Measurements from ENCODE around the gene ENTREP3.

Gene ENTREP3

DNA sequence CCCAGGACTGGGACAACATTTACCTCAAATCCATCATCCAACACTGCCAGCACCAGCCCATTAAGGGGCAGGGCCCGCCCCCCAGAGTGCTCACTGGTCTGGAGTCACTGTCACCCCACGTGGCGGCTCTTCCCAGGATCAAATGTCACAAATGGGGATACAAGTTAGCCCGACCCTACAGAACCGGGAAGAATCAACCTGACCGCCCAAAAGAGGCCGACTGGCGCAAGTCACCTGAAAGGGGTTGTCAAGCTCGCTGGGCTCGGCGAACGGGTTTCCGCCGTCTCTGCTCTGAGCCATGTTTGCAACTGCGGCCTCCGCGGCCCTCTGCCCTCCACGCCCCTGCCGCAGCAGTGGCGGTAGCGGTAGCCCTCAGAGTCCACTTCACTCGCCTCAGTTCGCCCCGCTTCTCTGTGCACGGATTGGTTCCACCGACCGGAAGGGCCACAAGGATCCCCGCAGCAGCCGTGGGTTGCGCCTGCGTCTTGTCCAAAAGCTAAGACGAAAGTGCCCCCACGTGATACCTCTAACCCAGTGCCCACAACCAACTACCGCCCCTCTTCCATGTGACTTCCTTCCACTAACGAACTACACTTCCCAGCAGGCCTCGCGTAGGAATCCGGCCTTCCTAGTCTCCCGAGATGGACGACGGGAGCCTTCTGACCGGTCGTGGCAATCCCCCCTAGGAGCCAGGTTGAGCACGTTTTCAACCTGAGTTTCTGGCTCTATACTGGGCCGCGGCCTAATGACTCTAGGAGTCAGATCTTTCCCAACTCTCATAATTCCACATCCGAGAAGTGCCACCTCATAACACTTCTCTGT lies 6.8 kb upstream of the ENTREP3 start, which contains the start of gene SCAMP3:
Gene SCAMP3, minus strand, starts transcription at position 509 of the 822 bp plus-strand sequence. Its CDS starts 209 bp downstream, at position 300.
- in situ Hi-C loops (cut with MboI; ENCODE audit: low sequenced_read_pairs, unreplicated experiment): no loop called here
- TF ChIP-seq, protein P1, sequence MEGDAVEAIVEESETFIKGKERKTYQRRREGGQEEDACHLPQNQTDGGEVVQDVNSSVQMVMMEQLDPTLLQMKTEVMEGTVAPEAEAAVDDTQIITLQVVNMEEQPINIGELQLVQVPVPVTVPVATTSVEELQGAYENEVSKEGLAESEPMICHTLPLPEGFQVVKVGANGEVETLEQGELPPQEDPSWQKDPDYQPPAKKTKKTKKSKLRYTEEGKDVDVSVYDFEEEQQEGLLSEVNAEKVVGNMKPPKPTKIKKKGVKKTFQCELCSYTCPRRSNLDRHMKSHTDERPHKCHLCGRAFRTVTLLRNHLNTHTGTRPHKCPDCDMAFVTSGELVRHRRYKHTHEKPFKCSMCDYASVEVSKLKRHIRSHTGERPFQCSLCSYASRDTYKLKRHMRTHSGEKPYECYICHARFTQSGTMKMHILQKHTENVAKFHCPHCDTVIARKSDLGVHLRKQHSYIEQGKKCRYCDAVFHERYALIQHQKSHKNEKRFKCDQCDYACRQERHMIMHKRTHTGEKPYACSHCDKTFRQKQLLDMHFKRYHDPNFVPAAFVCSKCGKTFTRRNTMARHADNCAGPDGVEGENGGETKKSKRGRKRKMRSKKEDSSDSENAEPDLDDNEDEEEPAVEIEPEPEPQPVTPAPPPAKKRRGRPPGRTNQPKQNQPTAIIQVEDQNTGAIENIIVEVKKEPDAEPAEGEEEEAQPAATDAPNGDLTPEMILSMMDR (IDR thresholded peaks at IDR 0.05; ENCODE audit: borderline replicate concordance, control extremely low read depth, extremely low read depth, insufficient read depth, missing control alignments): no peak
- peak; percentile 97 for DNase-seq (ENCODE audit: low spot score)

DNA sequence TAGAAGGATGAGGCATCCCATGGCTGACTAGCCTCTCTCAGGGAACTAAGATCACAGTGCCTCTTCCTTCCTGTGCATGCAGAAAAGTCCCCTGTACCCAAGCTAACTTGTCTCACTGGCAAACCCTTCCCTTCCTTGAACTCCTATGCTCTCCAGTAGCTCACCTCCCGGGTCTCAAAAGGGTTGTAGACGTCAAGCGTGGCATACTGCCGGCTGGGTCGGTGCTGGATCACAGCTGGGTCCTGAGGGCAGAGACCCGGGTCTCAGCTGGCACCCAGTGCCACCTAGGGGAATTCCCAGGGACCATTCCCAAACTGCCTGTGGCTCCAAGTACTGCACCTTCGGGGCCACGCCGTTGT lies 6.2 kb upstream of the ENTREP3 start:
- TF ChIP-seq, protein P1 (IDR thresholded peaks at IDR 0.05; ENCODE audit: borderline replicate concordance, control extremely low read depth, extremely low read depth, insufficient read depth, missing control alignments): no peak
- in situ Hi-C loops (cut with MboI; ENCODE audit: low sequenced_read_pairs, unreplicated experiment): no loop called here
- DNase-seq (ENCODE audit: low spot score): no peak

DNA sequence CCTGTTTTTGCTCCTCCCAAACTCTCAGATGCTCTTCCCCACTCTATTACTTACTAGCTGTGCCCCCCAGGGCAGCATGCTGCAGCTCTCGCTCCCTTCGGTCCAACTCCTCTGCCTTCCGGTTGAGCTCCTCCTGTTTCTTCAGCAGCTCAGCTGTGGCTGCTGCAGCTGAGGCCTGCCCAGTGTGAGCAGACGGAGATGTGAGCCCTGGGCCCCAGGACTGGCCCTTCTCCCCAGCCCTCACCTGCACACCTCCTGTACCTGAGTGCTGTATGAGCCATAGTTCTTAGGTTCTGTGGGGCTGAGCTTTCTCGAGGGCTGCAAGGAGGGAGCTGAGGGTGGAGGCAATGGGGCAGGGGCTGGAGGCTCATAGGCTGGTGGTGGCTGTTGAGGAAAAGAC lies 5.0 kb upstream of the ENTREP3 start:
- in situ Hi-C loops (cut with MboI; ENCODE audit: low sequenced_read_pairs, unreplicated experiment): no loop called here
- TF ChIP-seq, protein P1 (IDR thresholded peaks at IDR 0.05; ENCODE audit: borderline replicate concordance, control extremely low read depth, extremely low read depth, insufficient read depth, missing control alignments): no peak
- no peak for DNase-seq (ENCODE audit: low spot score)

DNA sequence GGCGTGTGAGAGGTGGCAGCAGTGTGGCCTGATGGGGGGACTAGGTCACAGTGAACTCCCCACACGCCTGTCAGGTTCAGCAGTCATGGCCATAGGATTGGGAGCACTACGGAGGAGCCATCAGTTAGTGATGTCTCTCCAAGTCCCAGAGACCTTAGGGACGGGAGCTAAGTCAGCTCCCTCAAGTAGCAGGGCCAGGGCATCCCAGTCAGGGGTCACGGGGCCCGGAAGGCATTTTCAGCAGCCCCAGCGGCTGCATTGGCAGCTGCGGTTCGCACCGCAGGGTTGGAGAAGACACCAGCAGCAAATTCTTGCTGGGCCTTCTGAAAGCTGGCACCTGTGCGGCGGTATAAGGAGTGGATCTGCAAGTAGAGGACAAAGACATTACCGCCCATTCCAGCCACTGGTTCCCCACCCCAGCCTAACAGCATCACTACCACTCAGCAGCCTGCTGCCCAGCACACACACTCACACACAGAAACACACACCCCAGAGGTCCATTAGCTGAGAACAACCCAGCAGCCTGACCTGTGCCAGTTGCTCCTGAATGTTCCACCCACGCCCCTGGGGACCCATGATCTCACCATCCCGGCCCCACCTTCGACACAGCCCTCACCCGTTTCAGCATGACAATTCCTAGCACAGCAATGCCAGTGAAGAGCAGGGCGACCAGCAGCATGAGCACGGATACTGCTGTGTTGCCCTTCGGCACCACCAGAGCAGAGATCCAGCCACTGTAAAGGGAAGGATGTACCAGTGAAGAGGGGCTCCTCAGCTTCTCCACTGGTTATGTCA lies 972 bp upstream of the ENTREP3 start:
- no peak for DNase-seq (ENCODE audit: low spot score)
- in situ Hi-C loops (cut with MboI; ENCODE audit: low sequenced_read_pairs, unreplicated experiment): no loop called here
- TF ChIP-seq, protein P1 (IDR thresholded peaks at IDR 0.05; ENCODE audit: borderline replicate concordance, control extremely low read depth, extremely low read depth, insufficient read depth, missing control alignments): no peak

DNA sequence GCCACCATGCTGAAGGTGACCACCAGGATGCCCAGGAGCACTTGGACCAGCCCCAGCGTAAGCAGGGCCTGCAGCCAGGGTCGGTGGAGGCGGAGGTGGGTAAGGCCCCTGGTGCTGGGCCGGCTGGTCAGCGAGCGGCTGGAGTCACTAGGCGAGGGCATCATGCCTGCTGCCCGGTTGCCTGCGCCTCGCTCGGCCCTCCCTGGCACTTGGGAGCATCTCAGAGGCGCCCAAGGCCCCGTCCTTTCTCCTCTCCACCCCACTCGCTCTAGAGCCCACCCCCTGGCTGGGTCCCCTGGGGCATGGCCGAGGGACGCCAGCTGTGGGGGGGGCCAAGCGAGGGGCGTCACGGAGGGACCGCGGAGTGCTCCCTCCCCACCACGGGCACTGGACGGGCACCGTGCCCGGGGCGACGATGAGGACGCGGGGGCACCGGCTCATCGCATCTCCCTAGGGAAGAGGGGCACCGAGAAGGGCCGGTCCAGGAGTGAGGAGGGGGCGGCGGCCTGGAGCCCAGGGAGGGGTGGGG lies 505 bp downstream of the ENTREP3 start:
- TF ChIP-seq, protein P1 (IDR thresholded peaks at IDR 0.05; ENCODE audit: borderline replicate concordance, control extremely low read depth, extremely low read depth, insufficient read depth, missing control alignments): no peak
- in situ Hi-C loops (cut with MboI; ENCODE audit: low sequenced_read_pairs, unreplicated experiment): no loop called here
- DNase-seq (ENCODE audit: low spot score): no peak

DNA sequence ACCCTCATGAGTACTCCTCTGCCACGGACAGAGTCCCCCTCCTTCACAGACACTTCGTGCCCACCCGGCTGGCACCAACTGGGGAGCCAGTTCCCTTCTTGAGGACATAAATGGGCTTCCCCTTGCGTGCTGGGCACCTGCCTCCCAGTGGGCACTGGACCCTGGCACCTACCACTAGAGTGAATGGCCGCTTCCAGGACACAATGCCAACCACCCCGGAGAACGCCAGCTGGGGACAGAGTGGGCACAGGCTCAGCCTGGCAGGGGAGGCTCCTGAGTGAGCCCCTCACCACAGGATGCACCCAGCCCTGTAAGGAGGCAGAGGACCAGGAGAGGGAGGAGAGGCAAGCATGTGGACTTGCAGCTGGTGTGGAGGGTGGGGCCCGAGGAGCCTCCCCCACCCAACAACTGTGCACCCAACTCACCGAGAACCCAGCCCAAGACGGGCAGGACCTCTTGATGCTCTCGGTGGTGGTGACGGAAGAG lies 1.0 kb downstream of the ENTREP3 start:
- TF ChIP-seq, protein P1 (IDR thresholded peaks at IDR 0.05; ENCODE audit: borderline replicate concordance, control extremely low read depth, extremely low read depth, insufficient read depth, missing control alignments): no peak
- no peak for DNase-seq (ENCODE audit: low spot score)
- in situ Hi-C loops (cut with MboI; ENCODE audit: low sequenced_read_pairs, unreplicated experiment): no loop called here
